ENCODE measurements around the gene FNBP1L. TPM values are rescaled to one million over a fixed set of nuclear protein-coding genes. Genes with fewer than 3 reads are reported as not detected.
"Not testable (repeated sequence)": the region's sequence is repeated elsewhere in the genome, so short reads cannot be mapped to it uniquely, and the experiment has no call there.

Gene FNBP1L
- total and polyA plus RNA-seq, 9 of the 15 experiments (the other 6 are each of a cell fraction or from before 2014, with no cell fraction given), result 1.4 to 6.9 (median 5.9) TPM

DNA sequence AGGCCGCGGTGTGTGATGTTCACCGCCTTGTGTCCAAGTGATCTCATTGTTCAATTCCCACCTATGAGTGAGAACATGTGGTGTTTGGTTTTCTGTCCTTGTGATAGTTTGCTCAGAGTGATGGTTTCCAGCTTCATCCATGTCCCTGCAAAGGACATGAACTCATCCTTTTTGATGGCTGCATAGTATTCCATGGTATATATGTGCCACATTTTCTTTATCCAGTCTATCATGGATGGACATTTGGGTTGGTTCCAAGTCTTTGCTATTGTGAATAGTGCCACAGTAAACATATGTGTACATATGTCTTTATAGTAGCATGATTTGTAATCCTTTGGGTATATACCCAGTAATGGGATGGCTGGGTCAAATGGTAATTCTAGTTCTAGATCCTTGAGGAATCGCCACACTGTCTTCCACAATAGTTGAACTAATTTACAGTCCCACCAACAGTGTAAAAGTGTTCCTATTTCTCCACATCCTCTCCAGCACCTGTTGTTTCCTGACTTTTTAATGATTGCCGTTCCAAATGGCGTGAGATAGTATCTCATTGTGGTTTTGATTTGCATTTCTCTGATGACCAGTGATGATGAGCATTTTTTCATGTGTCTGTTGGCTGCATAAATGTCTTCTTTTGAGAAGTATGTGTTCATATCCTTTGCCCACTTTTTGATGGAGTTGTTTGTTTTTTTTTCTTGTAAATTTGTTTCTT is 17.6 kb downstream of the FNBP1L start:
- TF ChIP-seq ZNF184 (CRISPR knock-in tag; IDR thresholded peaks at IDR 0.05) (peak; percentile 72; the same call in 1 of the 2 replicates), ZNF146 (CRISPR knock-in tag; IDR thresholded peaks at IDR 0.05; ENCODE audit: unreplicated experiment) (peak; percentile 23)
- TF ChIP-seq, protein P1, sequence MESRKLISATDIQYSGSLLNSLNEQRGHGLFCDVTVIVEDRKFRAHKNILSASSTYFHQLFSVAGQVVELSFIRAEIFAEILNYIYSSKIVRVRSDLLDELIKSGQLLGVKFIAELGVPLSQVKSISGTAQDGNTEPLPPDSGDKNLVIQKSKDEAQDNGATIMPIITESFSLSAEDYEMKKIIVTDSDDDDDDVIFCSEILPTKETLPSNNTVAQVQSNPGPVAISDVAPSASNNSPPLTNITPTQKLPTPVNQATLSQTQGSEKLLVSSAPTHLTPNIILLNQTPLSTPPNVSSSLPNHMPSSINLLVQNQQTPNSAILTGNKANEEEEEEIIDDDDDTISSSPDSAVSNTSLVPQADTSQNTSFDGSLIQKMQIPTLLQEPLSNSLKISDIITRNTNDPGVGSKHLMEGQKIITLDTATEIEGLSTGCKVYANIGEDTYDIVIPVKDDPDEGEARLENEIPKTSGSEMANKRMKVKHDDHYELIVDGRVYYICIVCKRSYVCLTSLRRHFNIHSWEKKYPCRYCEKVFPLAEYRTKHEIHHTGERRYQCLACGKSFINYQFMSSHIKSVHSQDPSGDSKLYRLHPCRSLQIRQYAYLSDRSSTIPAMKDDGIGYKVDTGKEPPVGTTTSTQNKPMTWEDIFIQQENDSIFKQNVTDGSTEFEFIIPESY (CRISPR knock-in tag; IDR thresholded peaks at IDR 0.05), result peak; percentile 52; the same call in 1 of the 2 replicates
- CTCF ChIA-PET (ENCODE audit: low intra/inter-chr PET ratio), result not testable (repeated sequence)

More for the DNA sequence above, 17.6 kb downstream of the FNBP1L start:
- POLR2A ChIA-PET; DNase-seq (ENCODE audit: extremely low read depth in 1 of 4, low spot score in 3 of 4); H3K9me3 ChIP-seq (replicated peaks; ENCODE audit: control insufficient read depth, insufficient read depth, low read depth, low read length); H3K9me1 ChIP-seq (ENCODE audit: control insufficient read depth, insufficient read depth, low read length); ATAC-seq; H3K4me3 ChIP-seq; H3K79me2 ChIP-seq (ENCODE audit: control insufficient read depth, insufficient read depth, low read length); in situ Hi-C loops (cut with MboI); H3K4me2 ChIP-seq (ENCODE audit: insufficient read depth, low read length); FAIRE-seq; H3K4me1 ChIP-seq (replicated peaks in 1 of 2; ENCODE audit: control insufficient read depth in 2 of 2, insufficient read depth in 2 of 2, low read length in 2 of 2); intact Hi-C loops (cut with micrococcal nuclease); H4K20me1 ChIP-seq (replicated peaks; ENCODE audit: control insufficient read depth, insufficient read depth, low read length); BruUV-seq (replicated peaks); H3K27ac ChIP-seq (ENCODE audit: extremely low read depth, low read depth, low read length); H3K36me3 ChIP-seq (ENCODE audit: control insufficient read depth, insufficient read depth, low read length); H2AFZ ChIP-seq (ENCODE audit: low read depth, low read length); H3K27me3 ChIP-seq (ENCODE audit: control insufficient read depth in 2 of 2, insufficient read depth in 2 of 2, low read length in 2 of 2); H3K9ac ChIP-seq (ENCODE audit: insufficient read depth in 1 of 2, low read depth in 2 of 2, low read length in 2 of 2): not testable (repeated sequence)
- 100% methylated on average over 2 of the region's 6 CpGs for WGBS (ENCODE audit: insufficient coverage, low coverage, missing lambda C conversion rate)
